HG03064 (cell line): ENCODE results near the gene WFS1.

ENCODE experiments used
- ATAC-seq: cut with Tn5 transposase; IDR thresholded peaks from one replicate; pipeline ENCODE4 v1.9.1; 2021; ENCODE audit warnings: low read depth; ENCODE audit not compliant: unreplicated experiment

WFS1 gene

DNA sequence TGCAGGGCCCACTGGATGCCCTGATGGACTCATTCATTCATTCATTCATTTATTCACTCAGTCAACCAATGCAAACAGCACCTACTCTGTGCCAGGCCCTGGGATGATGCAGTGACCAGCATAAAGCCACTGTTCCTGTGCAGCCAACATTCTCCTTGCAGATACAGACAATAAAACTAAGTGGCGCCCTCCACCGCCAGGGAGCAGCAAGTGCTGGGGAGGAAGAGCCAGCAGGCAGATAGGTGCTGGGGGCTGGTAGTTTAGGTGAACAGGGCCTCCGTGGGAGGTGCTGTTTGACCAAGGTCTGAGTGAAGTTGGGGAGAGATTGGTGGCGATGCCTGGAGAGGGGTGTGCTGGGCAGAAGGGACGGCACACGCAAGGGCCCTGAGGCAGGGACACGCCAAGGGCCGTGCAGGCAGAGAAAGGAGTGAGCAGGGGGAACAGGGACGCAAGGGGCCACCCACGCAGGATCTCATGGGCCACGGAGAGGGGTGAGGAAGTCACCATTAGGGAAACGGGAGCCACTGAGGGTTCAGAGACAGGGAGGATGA lies 65.5 kb downstream of the WFS1 start:
- no peak for ATAC-seq

DNA sequence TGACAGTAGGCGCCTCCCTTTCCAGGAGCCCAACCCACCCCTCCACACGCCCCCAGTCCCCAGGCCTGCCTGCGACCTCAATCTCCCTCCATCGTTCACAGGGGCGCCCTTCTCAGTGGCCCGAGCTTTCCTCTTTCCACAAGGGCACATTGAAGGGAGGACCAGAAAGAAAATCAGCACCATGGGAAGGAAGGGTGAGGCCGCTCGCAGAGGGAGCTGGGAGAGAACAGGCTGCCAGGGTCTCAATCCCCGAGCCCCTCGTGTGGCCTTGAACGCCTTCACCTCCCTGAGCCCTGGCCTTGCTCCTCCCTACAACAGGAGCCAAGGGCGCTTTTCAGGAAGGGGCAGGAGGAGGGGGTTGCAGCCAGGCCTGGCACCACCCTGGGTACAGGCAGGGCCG lies 66.5 kb downstream of the WFS1 start:
- no peak for ATAC-seq

DNA sequence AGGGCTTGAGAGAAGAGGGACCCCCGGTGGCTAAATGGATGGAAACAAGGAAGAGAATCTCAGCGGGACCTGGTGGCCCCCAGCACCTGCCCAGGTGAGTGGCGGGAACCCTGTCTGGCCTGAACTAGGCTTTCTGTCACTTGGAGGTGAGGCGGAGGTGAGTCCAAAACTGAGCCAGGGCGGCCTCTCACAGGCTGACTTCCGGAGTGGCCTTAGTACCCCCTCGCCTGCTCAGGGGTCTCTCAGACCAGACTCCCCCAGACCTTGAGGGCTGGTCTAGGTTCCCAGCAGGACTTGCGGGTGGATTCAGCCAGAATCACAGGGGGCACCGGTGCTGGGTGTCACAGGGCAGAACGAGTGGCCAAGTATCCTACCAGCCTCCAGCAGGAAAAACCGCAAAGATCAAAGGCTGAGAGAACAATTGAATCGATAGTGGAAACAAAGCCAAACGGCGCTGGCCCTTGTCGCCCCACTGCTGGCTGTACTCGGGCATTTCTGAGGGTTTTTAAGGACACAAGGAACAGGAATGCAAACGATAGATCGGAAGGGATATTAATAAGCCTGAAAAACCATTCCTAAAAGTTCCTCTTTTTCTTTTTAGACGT lies 67.8 kb downstream of the WFS1 start:
- ATAC-seq: no peak

DNA sequence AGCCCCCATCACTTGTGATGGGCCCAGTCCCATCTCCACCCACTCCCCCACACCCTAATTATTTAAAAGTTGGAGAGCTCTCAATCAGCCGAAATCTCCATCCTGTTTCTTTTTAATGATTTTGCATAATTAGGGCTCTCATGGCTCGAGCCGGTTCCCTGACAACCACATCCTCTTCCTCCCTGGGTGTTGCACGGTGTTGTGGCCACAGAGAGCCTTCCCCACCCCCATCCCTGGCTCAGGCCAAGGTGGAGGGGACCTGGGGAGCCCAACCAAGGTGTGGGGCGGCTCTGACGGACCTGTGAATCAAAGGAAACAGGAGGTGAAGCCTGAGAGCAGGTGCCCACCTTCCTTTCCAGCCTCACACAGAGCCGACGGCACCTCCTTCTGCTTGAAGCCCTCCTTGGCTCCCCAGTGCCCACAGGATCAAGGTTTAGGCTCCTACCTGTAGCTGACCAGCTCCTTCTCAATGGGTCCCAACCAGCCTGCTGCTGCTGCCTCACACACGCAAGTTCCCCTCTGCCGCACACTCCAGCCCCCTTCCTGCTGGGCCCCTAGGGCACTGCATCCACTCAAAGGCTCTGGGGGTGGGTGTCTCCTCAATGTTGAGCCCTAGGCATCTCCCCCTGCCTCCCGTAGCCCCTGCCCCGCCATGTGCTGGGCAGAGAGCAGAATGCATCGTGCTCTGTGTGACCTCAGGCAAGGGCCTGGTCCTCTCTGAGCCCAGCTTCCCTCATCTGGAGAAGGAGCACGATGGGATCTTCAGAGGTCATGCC lies 68.7 kb downstream of the WFS1 start:
- no peak for ATAC-seq

DNA sequence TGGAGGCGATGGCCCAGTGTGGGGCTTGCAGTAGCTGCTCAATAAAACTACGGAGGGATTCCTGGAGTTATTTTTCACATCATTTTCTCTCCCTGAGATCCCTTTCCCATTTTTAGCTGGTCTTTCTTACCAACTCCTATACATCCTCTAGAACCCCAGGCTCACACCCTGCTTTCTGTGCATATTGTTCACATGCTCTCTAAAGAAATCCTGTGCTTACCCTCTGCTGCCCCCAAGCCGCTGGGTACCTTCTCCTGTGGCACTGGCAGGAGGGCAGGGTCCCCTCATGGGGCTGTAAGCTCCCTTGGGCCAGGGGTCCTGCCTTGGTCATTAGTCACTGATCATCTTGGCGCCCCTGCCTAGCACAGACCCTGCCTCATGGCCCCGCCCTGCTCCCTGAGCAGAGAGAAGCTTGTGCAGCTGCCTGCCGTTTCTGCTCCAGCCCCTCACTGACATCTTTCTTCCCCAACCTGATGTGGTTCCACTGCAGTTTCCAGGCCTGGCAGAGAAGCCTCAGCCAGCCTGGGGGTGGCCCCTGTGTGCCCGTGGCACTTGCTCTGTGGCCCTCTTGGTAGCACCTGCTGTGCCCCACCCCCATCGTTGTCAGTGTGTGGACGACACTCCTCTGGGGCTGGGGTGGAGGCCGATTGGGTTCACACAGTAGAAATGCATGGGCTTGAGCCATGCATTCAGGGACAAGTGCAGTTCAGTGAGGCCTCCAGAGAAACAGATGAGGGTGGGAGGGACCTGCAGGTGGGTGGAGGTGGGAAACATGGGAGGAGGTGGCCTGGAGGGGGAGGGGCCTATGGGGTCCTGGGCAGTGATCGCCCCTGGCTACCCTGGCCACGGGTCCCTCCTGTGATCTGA lies 69.5 kb downstream of the WFS1 start:
- no peak for ATAC-seq

DNA sequence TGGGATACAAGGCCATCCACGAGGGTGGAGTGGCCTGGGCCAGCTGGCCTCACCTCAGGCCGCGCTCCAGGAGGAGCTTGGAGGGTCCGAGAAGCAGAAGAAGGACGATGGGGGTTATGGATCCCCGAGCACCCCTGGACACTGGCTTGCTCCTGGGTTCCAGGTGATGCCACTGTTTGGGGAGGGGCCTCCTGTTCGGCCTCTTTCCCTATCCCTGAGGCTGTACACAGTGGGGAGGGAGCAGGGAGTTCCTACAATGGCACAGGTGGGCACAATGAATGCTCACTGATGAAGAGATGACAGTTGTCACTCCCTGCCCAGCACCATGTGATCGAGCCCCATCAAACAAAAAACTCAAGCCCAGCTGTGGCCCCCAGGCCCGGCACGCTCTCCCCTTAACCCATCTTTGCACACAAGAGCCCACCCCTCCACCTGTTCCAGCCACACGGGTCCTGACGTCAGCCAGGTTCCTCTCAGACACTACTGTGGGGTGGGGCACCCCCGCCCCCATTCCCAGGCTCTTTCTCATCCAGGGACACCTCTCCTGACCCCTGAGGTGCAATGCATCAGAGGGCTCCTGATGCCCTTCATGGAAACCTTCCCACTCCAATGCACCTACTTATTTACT lies 70.3 kb downstream of the WFS1 start:
- ATAC-seq: no peak

DNA sequence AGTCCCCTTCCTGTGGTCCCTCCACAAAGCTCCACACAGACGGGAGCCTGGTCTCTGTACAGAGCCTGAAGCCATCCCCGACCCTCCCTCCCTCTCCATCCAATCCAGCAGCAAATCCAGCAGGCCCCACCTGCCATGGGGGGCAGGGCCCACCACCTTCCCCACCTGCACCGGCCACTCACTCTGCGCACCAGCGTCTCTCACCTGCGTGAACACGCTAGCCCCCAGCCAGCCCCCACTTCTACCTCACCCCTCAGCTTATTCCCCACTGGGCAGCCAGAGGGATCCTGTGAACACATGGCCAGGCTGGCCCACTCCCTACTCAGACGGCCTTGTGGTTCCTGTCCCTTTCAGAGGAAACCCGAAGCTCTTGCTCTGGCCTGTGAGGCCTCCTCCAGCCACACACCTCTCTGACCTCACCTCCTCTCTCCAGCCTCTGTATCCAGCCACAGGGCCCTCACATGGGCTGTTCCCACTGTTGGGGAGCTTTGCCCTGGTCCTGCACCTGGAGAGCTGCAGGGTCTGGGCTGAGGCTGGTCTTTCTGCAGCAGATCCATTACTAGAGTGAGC lies 70.9 kb downstream of the WFS1 start:
- ATAC-seq: no peak

DNA sequence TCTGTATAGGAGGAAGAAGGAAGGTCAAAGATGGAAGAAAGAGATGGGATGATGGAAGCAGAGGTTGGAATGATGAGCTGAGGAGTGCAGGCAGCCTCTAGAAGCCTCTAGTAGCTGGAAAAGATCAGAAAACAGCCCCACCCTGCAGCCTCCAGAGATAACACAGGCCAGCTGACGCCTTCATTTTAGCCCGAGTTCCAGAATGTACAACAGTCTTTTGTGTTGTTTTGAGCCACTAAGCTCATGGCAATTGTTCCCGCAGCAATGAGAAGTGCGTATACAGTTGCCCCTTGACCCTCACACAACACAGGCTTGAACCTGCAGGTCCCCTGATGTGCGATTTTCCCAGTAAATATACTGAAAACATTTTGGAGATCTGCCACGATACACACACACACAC lies 72.0 kb downstream of the WFS1 start:
- no peak for ATAC-seq

DNA sequence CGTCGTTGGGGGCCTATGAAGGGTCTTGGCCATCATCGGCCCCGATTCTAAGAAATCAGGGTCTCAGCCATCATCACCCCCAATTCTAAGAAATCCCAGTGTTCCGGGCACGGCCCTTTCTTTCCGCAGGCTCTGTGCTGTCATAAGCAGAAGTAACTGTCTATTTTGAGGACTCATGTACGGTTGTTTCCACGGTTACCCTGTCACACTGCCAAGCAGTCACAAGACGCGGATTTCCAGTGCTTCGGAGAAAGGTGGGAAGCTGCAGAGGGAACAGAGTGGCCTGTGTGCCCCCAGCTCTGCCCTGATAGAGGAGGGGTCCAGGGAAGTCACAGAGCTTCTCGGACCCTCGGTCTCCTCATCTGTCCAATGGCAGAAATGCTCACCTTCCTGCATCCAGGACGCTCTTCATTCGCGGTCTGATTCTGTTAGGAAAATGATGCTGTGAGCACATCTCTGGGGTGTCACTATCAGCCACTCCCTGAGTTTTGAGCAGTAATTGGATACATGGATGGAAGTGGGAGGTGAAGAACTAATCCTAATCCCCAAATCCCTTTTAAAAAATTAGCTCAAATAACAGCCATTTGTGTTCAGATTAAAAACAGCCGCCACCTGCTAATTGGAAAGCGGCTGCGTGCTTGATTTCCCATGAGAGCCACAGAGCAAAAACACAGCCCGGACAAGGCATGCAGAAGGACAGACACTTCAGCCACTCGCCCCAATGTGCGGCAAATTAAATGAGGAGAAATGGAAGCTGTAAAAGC lies 73.1 kb downstream of the WFS1 start:
- ATAC-seq: no peak

DNA sequence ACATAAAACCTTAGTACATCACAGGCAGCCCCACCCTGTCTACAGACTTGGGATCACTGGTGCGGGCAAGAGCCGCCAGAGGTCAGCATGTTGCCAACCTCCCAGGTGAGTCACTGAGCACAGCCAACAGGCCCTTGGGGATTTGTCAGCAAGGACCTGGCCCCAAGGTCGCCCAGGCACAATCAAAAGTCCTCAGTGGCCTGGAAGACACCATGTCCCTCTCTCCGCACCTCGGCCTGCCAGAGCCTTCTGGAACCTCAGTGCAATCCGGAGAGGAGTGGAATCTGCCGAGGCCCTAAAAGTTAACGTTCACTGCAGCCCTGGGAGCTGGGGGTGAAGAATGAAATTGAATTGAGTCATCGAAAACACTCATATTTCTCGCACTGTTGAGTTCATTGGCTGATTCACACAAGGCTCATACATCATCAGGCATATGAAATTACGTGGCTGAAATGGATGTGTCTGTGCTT lies 74.3 kb downstream of the WFS1 start:
- no peak for ATAC-seq

DNA sequence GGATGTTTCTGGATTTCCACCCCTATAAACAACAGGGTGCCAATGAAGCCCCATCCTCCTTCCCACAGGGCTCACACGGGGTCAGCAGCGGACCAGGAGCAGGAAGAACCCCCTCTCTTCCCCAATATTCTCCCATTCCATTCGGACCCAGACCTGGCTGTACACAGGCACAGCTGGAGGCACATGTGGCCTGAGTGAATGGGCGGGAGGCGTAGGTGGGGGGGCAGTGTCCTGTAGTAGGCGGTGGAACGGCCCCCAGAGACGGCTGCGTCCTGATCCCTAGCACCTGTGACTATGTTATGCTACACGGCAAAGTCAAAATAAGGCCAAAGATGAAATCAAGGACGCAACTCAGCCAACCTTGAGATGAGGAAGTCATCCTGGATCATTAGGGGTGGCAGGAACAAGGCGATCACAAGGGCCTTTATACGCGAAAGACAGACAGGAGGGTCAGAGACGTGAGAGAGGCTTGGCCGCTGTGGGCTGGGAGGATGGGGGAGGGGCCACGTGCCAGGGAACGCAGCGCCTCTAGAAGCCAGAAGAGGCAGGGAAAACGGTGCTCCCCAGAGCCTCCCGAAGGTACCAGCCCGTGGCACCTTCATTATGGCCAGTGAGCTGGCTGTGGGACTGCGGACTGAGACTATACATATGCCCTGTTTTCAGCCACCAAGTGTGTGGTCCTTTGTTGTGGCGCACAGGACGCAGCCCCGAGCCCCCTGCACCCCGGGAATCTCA lies 75.6 kb downstream of the WFS1 start:
- no peak for ATAC-seq

DNA sequence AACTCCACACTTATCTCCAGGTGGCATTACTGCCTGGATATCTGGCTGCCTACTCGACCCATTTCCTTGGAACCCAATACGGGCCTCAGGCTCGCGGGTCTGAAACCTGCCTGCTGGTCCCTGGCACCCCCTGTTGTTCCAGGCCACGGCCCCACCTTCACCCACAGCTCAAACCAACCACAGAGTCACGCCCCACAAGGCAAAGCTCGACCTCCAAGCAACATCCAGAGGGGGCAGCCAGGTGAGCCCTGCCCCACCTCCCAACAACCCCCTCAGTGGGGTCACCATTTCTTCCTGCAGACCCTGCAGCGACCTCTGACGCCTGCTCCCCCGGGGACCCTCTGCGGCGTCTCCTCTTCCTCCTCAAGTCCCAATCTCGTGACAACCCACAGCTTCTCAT lies 76.2 kb downstream of the WFS1 start:
- ATAC-seq: no peak

DNA sequence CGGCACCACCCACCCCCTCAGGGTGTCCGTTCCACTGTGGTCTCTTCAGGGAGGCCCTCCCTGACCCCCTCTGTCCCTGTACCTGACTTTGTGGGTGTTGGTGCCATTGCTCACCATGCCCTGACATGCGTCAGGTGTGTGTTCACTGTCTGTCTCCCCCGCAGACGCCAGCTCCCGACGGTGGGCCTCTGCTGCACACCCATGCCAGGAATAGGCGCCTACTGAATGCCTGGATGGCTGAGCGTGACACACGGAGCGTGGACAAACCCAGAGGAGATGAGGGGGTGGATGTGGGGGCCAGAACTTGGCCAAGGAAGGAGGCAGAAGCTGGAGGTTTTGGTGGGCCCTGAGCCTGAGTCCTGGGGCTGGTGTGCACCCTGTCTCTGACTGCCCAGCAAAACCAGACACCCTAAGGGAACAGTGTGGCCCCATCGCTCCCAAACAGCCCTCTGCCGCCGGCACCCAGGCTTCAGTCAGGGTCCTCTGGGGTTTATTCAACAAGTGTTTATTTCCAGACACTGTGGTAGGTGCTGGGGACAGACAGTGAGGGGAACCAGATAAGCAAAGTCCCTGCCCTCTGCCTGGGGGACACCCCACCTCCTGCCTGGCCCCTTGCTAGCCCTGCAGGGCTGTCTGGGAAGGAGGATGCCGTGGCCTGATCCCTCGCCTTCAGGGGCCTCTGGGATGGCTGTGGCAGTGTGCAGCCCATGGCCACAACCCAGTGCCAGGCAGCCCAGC lies 76.9 kb downstream of the WFS1 start:
- ATAC-seq: no peak

DNA sequence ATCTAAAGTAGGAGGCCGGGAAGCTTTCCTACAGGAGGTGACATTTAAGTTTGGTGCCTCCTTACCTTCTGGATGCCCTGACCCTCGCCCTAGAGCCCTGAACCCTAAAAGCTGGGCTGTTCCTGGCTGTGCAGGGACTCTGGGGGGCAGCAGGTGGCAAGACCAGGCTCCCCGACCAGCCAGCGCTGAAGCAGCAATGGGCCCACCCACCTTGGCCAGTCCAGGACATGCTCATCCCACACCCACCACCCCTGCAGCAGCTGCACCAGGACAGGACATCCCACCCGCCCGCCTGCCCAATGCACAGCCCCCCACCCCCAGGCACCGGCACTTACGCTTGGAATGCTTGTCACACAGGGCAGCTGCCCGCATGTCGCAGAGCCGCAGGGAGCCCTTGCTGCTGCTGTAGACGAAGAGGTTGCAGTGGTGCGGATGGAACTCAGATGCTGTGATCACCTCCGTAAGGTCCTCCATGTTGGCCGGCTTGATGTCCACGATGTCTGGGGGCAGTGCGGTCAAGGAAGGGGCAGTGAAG lies 77.9 kb downstream of the WFS1 start:
- no peak for ATAC-seq

DNA sequence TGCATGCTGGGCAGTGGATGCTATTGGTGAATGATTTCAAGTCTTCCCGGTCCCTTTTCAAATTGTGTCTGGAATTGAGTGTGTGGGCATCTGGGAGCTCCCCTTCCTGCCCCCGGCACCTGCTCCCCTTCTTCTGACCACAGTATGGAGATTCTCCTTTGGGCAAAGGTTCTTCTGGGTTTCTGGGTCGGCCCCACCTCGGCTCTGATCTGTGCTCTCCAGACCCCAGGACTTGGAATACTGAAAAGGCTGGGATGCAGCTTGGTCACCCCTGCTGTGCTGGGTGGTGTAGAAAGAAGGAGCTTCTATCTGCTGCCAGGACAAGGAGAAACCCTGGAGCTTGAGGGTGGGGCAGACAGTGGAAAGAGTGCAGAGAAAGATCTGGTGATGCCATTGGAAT lies 78.8 kb downstream of the WFS1 start:
- no peak for ATAC-seq

DNA sequence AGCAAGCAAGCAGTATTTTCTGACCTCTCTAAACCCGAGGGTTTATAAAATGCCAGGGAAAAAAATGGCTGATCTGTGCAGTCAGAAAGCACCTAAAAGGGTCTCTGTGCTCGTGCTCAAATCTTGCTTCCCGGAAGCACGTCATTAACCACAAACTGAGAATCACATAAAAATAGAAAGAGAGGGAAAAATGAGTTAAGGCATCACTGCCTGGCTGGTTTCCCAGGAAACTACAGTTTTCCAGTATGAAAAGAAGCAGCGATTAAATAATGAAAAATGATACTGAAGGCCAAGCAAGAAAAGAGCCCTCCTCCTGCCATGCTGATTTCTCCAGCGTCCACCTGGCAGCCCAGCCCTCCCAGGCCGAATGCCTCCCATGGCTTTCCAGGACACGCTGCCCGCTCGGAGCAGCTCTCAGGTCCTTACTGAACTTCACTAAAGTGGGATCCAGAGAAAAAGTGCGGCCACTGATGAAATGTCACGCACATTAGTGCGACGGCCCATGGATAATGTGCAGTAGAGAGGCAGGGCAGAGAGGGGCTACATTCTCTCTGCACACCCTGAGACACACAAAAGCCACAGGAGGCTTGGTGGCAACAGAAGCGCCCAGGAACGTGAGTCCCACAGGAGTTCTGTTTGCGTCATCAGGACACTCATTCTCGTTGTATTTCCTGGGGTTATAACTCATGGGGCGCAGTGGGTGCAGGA lies 80.4 kb downstream of the WFS1 start:
- ATAC-seq: no peak

DNA sequence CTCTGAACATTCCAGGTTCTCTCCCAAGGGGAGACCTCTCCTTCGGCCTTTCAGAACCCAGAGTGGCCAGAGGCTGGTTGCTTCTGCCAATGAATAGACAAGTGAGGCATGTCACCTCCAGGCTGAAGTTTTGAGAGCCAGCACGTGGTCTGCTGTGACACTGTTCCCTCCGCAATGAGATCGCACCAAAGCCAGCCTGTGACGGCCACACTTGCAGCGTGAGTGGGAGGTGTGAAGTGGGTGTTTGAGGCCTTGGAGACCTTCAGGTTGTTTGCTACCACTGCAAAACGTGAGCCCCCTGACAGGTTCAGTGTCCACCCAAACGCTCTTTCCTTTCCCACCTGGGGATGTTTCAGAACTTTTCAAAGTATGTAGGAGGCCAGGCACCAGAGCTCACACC lies 81.0 kb downstream of the WFS1 start:
- no peak for ATAC-seq
